Activated CD4-positive, alpha-beta T cell treated with anti-CD3 and anti-CD28 coated beads, Interleukin-2, amount 50 U/mL, for 1 hour (primary cell): ENCODE data around the gene CD109.
"Not testable (repeated sequence)": the region's sequence is repeated elsewhere in the genome, so short reads cannot be mapped to it uniquely, and the experiment has no call there.

Experiments used
- DNase-seq: peaks from one replicate; pipeline ENCODE4 v3.0.0-alpha.2; 2020

Gene CD109

GRCh38 chr6:73690056-73690455, 5.9 kb upstream of the CD109 start:
- DNase-seq, result no peak

GRCh38 chr6:73691512-73691911, 4.5 kb upstream of the CD109 start:
- DNase-seq, result no peak

- DNase-seq, result no peak
These were observed 1.1 kb upstream of the CD109 start for GRCh38 chr6:73694711-73695411.

- no peak for DNase-seq
These were observed 1.1 kb downstream of the CD109 start for GRCh38 chr6:73696966-73697655.

GRCh38 chr6:73699676-73700459, 3.9 kb downstream of the CD109 start:
- DNase-seq, result no peak

- no peak for DNase-seq
These were observed 6.4 kb downstream of the CD109 start for GRCh38 chr6:73702444-73702843.

- DNase-seq, result no peak
These were observed 7.5 kb downstream of the CD109 start for GRCh38 chr6:73703466-73703865.

- no peak for DNase-seq
These were observed 8.3 kb downstream of the CD109 start for GRCh38 chr6:73704260-73704659.

GRCh38 chr6:73704798-73705197, 8.8 kb downstream of the CD109 start:
- DNase-seq, result no peak

GRCh38 chr6:73706971-73707370, 11.0 kb downstream of the CD109 start:
- no peak for DNase-seq

GRCh38 chr6:73710470-73710869, 14.5 kb downstream of the CD109 start:
- no peak for DNase-seq

- no peak for DNase-seq
These were observed 14.9 kb downstream of the CD109 start for GRCh38 chr6:73710948-73711347.

- DNase-seq, result no peak
These were observed 16.7 kb downstream of the CD109 start for GRCh38 chr6:73712535-73713173.

- no peak for DNase-seq
These were observed 17.6 kb downstream of the CD109 start for GRCh38 chr6:73713426-73714147.

- not testable (repeated sequence) for DNase-seq
These were observed 19.1 kb downstream of the CD109 start for GRCh38 chr6:73715111-73715508.

GRCh38 chr6:73719046-73719445, 23.0 kb downstream of the CD109 start:
- DNase-seq, result no peak

GRCh38 chr6:73722318-73723060, 26.5 kb downstream of the CD109 start:
- no peak for DNase-seq

GRCh38 chr6:73723480-73723879, 27.5 kb downstream of the CD109 start:
- DNase-seq, result not testable (repeated sequence)

- DNase-seq, result no peak
These were observed 28.4 kb downstream of the CD109 start for GRCh38 chr6:73724389-73724788.

- not testable (repeated sequence) for DNase-seq
These were observed 29.2 kb downstream of the CD109 start for GRCh38 chr6:73725192-73725591.

- no peak for DNase-seq
These were observed 31.1 kb downstream of the CD109 start for GRCh38 chr6:73727114-73727513.
